ENCODE measurements around the gene OSBPL10.

Gene OSBPL10

GRCh38 chr3:31750341-31750740 is 230.7 kb downstream of the OSBPL10 start:
- Histone ChIP-seq H3K9ac (ENCODE audit: low read depth, low read length, poor library complexity, severe bottlenecking) (no peak overlapping the region), H3K36me3 (ENCODE audit: insufficient read depth, low read length) (no peaks in the 10 kb centered on the region), H2AFZ (ENCODE audit: low read length) (no peak overlapping the region), H3K4me2 (ENCODE audit: low read depth, low read length, poor library complexity, severe bottlenecking) (no peak overlapping the region), H3K4me3 (ENCODE audit: low read length, poor library complexity, severe bottlenecking) (no peak overlapping the region), H3F3A (ENCODE audit: low read depth) (no peaks in the 10 kb centered on the region), H3K27me3 (ENCODE audit: insufficient read depth, low read length, poor library complexity, severe bottlenecking) (no peaks in the 10 kb centered on the region), H4K20me1 (ENCODE audit: insufficient read depth, low read length, poor library complexity, severe bottlenecking) (no peaks in the 10 kb centered on the region), H3K4me1 (ENCODE audit: insufficient read depth, low read length, poor library complexity, severe bottlenecking) (no peaks in the 10 kb centered on the region), H3K9me3 (ENCODE audit: insufficient read depth, low read depth, low read length) (no peaks in the 10 kb centered on the region), H3K9me2 (replicated peaks; ENCODE audit: low read depth, low read length) (no peaks in the 10 kb centered on the region), H3K79me2 (ENCODE audit: insufficient read depth, low read length) (no peaks in the 10 kb centered on the region)
- TF ChIP-seq CTCF (conservative IDR thresholded peaks at IDR 0.05; ENCODE audit: low read length), result no peak
- no peak for TF ChIP-seq EZH2phosphoT487 (IDR thresholded peaks at IDR 0.05; ENCODE audit: borderline replicate concordance)

GRCh38 chr3:31748933-31749295 is 232.1 kb downstream of the OSBPL10 start:
- H3K4me1 ChIP-seq (ENCODE audit: insufficient read depth, low read length, poor library complexity, severe bottlenecking), result no peaks in the 10 kb centered on the region
- no peaks in the 10 kb centered on the region for H3K79me2 ChIP-seq (ENCODE audit: insufficient read depth, low read length)
- H3K27me3 ChIP-seq (ENCODE audit: insufficient read depth, low read length, poor library complexity, severe bottlenecking), result no peaks in the 10 kb centered on the region
- no peaks in the 10 kb centered on the region for H3K36me3 ChIP-seq (ENCODE audit: insufficient read depth, low read length)
- no peak overlapping the region for H3K4me2 ChIP-seq (ENCODE audit: low read depth, low read length, poor library complexity, severe bottlenecking)
- no peaks in the 10 kb centered on the region for H3K9me2 ChIP-seq (replicated peaks; ENCODE audit: low read depth, low read length)
- H3K9me3 ChIP-seq (ENCODE audit: insufficient read depth, low read depth, low read length), result no peaks in the 10 kb centered on the region
- no peaks in the 10 kb centered on the region for H4K20me1 ChIP-seq (ENCODE audit: insufficient read depth, low read length, poor library complexity, severe bottlenecking)
- no peak overlapping the region for H3K4me3 ChIP-seq (ENCODE audit: low read length, poor library complexity, severe bottlenecking)
- H2AFZ ChIP-seq (ENCODE audit: low read length), result no peak overlapping the region
- TF ChIP-seq EZH2phosphoT487 (IDR thresholded peaks at IDR 0.05; ENCODE audit: borderline replicate concordance) (no peak), CTCF (conservative IDR thresholded peaks at IDR 0.05; ENCODE audit: low read length) (no peak)
- no peaks in the 10 kb centered on the region for H3F3A ChIP-seq (ENCODE audit: low read depth)
- H3K9ac ChIP-seq (ENCODE audit: low read depth, low read length, poor library complexity, severe bottlenecking), result no peak overlapping the region

GRCh38 chr3:31748281-31748932 is 232.7 kb downstream of the OSBPL10 start:
- H3K4me2 ChIP-seq (ENCODE audit: low read depth, low read length, poor library complexity, severe bottlenecking), result no peak overlapping the region
- no peaks in the 10 kb centered on the region for H3K9me3 ChIP-seq (ENCODE audit: insufficient read depth, low read depth, low read length)
- no peak overlapping the region for H3K4me3 ChIP-seq (ENCODE audit: low read length, poor library complexity, severe bottlenecking)
- H3K9ac ChIP-seq (ENCODE audit: low read depth, low read length, poor library complexity, severe bottlenecking), result no peak overlapping the region
- no peaks in the 10 kb centered on the region for H3K79me2 ChIP-seq (ENCODE audit: insufficient read depth, low read length)
- TF ChIP-seq EZH2phosphoT487 (IDR thresholded peaks at IDR 0.05; ENCODE audit: borderline replicate concordance) (no peak), CTCF (conservative IDR thresholded peaks at IDR 0.05; ENCODE audit: low read length) (no peak)
- no peaks in the 10 kb centered on the region for H3F3A ChIP-seq (ENCODE audit: low read depth)
- H3K27me3 ChIP-seq (ENCODE audit: insufficient read depth, low read length, poor library complexity, severe bottlenecking), result no peaks in the 10 kb centered on the region
- H3K4me1 ChIP-seq (ENCODE audit: insufficient read depth, low read length, poor library complexity, severe bottlenecking), result no peaks in the 10 kb centered on the region
- H4K20me1 ChIP-seq (ENCODE audit: insufficient read depth, low read length, poor library complexity, severe bottlenecking), result no peaks in the 10 kb centered on the region
- H3K9me2 ChIP-seq (replicated peaks; ENCODE audit: low read depth, low read length), result no peaks in the 10 kb centered on the region
- no peak overlapping the region for H2AFZ ChIP-seq (ENCODE audit: low read length)
- no peaks in the 10 kb centered on the region for H3K36me3 ChIP-seq (ENCODE audit: insufficient read depth, low read length)

Data from Loucy (cell line).